ENCODE measurements around the gene LTBP2.
A peak's percentile ranks its signal among the peaks of the same experiment; 100 is the strongest.

Gene LTBP2

GRCh38 chr14:74637178-74637550 lies 25.1 kb upstream of the LTBP2 start:
- no peak for DNase-seq

GRCh38 chr14:74636424-74637177 lies 24.6 kb upstream of the LTBP2 start:
- DNase-seq = no peak

GRCh38 chr14:74635847-74636246 lies 23.8 kb upstream of the LTBP2 start:
- DNase-seq = no peak

- no peak for DNase-seq
Measured at GRCh38 chr14:74634964-74635363, 22.9 kb upstream of the LTBP2 start.

- no peak for DNase-seq
Measured at GRCh38 chr14:74634481-74634880, 22.4 kb upstream of the LTBP2 start.

GRCh38 chr14:74630881-74631690 lies 19.0 kb upstream of the LTBP2 start:
- no peak for DNase-seq

- no peak for DNase-seq
Measured at GRCh38 chr14:74628418-74628817, 16.4 kb upstream of the LTBP2 start.

- DNase-seq = peak; percentile 51
Measured at GRCh38 chr14:74627076-74627475, 15.0 kb upstream of the LTBP2 start.

GRCh38 chr14:74622257-74622656 lies 10.2 kb upstream of the LTBP2 start:
- no peak for DNase-seq

- DNase-seq = no peak
Measured at GRCh38 chr14:74621556-74621955, 9.5 kb upstream of the LTBP2 start.

- DNase-seq = no peak
Measured at GRCh38 chr14:74620923-74621322, 8.9 kb upstream of the LTBP2 start.

GRCh38 chr14:74620497-74620921 lies 8.5 kb upstream of the LTBP2 start:
- peak; percentile 72 for DNase-seq

- no peak for DNase-seq
Measured at GRCh38 chr14:74619672-74620131, 7.7 kb upstream of the LTBP2 start.

GRCh38 chr14:74618078-74618952 lies 6.3 kb upstream of the LTBP2 start:
- DNase-seq = peak; percentile 82

GRCh38 chr14:74616996-74617700 lies 5.1 kb upstream of the LTBP2 start:
- DNase-seq = no peak

GRCh38 chr14:74616507-74616906 lies 4.5 kb upstream of the LTBP2 start:
- no peak for DNase-seq

- DNase-seq = no peak
Measured at GRCh38 chr14:74615735-74616134, 3.7 kb upstream of the LTBP2 start.

GRCh38 chr14:74614508-74615495 lies 2.8 kb upstream of the LTBP2 start:
- no peak for DNase-seq

- no peak for DNase-seq
Measured at GRCh38 chr14:74613211-74613914, 1.3 kb upstream of the LTBP2 start.

GRCh38 chr14:74612350-74613021 lies 449 bp upstream of the LTBP2 start:
- DNase-seq = peak; percentile 87
